Stimulated activated CD4-positive, alpha-beta T cell treated with anti-CD3 and anti-CD28 coated beads, Interleukin-2, amount 100 ng/mL, for 4 hours (primary cell): ENCODE results near the gene ADAMTS13.
A peak's percentile ranks its signal among the peaks of the same experiment; 100 is the strongest.

Source experiments
- DNase-seq: peaks from one replicate; pipeline ENCODE4 v3.0.0-alpha.2; 2020; ENCODE audit warnings: low read depth

ADAMTS13 gene

DNA sequence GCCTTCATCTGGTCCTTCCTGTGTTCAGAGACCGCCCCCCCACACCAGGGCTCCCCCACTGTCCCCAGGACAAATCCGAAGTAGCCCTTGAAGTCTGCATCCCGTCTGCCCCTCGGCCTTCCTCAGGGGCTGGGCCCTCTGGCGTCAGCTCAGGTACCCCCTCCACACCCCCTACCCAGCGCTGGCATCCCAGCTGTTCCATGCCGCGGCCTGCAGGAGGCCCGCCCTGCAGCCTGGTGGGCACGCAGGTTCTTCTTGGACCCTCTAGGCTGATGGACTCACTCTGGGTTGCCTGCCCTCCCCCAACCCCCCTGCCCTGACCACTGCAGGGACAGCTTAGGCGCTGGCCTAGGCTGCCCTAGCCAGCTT lies 50.1 kb downstream of the ADAMTS13 start:
- no peak for DNase-seq

DNA sequence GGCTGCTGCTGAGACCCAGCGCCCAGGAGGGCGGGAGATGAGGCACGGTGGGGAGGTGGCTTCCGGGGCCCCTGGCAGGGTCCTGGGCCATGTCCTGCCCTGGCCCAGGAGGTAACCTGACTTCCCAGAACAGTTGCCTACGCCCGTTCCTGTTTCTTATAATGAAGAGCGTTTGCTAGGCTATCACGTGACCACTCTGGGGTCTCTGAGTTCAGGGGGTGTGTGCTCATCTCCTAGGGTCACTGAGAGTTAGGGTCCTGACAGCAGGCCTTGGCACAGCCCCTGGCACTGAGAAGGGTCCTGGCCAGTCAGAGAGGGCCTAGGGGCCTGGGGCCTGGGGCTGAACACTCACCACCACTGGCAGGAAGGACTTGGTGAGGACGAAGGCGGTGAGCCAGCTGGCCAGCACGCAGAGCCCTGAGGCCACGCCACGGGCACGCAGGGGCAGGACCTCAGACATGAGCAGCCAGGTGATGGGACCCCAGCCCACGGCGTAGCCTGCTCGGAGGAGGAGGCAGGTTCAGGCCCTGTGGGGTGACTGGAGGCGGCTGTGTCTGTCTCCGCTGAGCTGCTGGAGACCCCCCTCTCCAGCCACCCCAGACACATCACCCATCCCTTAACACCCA lies 50.7 kb downstream of the ADAMTS13 start:
- DNase-seq, result no peak

- DNase-seq, result no peak
These were observed 51.6 kb downstream of the ADAMTS13 start for GRCh38 chr9:133473743-133474142.

DNA sequence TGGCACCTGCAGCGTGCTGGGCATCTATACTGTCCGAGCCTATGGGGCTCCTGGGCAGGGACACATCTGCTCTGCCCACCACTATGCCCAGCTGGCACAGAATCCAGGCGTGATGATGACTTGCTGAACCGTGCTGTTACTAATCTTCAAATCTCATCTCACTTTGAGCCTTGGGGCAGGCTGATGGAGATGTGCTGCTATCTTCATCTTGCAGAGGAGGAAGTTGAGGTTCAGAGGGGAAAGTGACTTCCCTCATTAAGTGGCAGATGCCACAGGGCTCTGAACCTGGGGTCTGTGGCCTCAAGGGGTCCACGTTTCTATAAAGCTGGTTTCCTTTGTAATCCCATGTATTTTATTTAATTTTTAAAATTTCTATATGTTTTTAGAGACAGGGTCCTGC lies 52.0 kb downstream of the ADAMTS13 start:
- DNase-seq, result no peak

DNA sequence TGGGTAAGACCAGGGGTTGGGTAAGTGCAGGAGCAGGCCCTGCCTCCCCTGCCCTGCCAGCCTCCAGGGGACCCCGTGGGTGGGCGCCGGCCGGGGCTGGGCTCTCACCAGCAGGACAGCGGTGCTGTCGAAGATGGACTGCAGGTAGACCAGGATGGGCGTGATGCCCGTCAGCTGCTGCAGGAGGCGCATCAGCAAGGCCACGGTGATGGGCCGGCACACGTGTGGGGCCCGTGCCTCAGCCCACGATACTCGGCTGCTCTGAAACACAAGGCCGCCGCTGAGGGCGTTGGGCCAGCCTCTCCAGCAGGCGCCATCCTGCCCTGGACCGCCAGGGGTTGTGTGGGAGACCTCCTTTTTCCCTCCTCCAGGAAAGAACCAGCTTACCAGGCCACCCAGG lies 52.7 kb downstream of the ADAMTS13 start:
- no peak for DNase-seq

DNA sequence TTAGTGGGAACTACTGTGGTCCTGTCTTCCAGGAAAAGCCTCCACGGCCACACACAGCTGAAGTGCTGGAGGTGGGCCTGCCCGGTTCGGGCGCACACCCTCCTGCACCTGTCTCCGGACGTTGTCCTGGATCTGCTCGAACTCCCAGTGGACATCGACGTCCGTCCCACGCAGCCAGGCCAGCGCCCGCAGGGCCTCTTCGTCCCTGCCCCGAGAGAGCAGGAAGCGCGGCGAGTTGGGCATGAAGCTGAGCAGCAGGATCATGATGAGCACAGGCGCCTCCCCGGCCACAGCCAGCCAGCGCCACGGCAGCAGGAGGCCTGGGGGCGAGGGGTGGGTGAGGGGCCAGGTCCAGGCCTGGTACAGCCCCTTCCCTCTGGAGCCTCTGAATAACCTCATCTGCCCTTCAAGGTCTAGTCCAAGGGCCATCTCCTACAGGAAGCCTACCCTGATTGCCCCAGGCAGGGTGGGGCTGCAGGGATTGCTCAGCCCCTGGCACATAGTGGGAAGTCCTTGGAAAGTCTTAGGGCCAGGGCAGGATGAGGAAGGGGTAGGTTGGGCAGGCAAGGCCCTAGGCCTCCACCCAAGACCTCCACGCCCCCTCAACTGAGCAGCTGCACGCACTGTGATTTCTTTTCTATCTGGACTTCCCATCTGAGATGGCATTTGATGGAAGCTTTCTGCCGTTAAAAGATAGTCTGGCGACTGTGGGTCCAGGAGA lies 53.3 kb downstream of the ADAMTS13 start:
- no peak for DNase-seq

GRCh38 chr9:133476036-133476931 lies 54.1 kb downstream of the ADAMTS13 start:
- DNase-seq, result no peak

DNA sequence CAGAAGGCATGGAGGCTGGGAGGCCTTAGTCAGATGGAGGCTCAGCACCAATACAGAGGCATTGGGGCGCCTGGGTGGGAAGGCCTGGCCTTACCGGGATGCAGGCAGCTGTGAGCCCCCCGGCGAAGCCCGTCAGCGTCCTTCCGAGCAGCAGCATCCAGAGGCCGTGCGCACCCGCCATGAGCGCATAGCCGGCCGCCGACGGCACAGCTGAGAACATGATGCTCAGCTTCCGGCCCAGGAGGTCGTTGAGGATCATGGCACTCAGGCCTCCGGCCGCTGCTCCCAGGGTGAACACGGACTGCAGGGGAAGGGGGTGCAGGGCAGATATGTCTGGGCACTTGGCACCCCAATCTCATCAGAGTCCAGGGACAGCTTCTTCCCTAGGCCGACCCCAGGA lies 54.8 kb downstream of the ADAMTS13 start:
- DNase-seq, result no peak

GRCh38 chr9:133477461-133477860 lies 55.3 kb downstream of the ADAMTS13 start:
- DNase-seq, result no peak

DNA sequence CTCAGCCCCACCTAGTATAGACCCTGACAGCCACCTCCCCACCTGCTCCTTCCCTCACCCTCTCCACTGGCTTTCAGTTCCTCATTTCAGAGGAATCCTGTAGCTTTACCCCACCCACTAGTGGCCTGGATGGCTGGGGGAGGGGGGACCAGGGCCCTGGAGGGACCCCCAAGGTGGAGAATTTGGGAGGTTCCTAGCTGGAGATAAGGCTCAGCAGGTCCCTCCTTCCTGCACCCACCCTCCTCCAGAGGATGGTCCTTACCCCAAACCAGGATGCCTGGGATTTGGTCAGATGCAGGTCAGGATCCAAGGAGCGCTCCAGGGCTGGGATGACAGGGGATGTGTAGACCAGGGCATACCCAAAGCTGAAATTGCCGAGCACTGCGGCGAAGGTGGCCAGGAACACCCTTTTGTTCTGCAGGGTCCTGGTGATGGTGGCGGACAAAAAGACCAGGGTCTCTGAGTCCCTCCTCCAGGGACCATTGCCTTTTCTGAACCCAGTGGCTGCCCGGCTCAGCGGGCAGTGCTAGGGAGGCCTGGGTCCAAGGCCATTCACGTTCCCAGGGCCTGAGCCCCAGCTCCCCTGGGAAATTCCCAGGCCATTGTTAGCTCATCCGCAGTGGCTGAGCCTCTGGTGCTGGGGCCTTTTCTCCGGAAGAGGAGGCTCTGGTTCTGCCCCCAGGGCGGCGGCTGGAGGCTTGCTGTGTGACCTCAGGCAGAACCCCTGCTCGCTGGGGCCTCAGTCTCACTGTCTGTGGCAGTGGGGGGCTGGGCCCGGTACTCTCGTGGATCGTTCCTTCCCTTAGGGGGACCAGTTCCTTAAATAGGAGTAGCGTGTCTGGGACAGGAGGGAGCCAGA lies 56.1 kb downstream of the ADAMTS13 start:
- no peak for DNase-seq

DNA sequence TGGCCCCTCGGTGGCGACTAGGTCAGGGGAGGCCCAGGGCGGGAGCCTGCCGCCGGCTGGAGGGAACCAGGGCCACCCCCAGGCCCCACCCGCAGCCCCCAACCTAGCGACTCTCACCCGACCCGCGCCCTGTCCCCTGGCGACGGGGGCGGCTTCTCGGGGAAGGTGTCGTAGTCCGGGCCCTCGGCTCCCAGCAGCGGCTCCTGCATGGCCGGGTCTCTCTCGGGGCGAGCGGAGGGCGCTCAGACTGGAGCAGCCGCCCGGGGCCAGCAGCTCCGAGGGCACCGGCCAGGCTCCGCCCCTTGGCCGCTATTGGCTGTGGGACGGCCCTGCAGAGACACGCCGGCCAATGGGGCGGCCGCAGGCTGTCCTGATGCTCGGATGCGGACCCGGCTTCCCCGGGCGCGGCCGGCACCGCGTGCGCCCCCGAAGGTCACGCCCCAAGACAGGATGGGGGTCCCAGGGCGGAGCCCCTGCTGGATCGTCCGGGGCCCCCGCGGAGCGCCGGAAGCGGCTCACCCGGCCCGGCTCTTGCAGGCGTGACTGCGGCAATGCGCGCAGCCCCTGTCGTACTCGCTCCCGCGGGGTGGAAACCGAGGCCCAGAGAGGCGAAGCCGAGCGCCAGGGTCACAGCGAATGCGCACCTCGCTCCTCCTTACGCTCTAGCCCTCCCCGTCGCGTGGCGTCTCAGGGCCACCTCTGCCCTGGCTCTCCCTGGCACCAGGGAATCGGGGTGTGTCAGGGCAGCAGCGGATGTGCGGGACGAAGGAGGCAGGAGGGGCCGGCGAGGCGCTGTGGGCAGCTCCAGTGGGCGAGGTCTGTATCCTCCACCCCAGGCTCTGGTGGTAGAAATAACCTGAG lies 56.9 kb downstream of the ADAMTS13 start, which contains the start of gene SLC2A6:
TSS of gene SLC2A6 (minus strand) at position 249 of the 861 bp plus-strand sequence. CDS start at position 209, 40 bp downstream.
- DNase-seq, result peak; percentile 66

DNA sequence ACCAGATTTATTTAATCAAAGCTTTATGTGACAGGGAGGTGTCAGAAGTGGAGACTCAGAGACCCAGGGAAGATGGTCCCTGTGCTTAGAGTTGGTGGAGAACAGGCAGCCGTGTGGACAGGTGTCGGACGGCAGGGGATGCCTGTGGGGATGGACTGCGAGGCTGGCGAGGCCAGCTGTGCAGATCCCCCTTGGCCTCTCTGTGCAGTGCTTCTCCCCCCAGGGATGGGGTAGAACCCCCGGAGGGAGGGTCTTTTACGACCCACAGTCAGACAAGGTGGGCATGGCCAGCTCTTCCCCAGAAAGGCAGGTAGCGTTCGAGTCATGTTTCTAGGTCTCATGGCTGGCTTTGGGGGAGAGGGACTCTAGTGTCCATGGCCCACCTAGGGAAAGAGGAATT lies 61.4 kb downstream of the ADAMTS13 start:
- DNase-seq, result no peak

DNA sequence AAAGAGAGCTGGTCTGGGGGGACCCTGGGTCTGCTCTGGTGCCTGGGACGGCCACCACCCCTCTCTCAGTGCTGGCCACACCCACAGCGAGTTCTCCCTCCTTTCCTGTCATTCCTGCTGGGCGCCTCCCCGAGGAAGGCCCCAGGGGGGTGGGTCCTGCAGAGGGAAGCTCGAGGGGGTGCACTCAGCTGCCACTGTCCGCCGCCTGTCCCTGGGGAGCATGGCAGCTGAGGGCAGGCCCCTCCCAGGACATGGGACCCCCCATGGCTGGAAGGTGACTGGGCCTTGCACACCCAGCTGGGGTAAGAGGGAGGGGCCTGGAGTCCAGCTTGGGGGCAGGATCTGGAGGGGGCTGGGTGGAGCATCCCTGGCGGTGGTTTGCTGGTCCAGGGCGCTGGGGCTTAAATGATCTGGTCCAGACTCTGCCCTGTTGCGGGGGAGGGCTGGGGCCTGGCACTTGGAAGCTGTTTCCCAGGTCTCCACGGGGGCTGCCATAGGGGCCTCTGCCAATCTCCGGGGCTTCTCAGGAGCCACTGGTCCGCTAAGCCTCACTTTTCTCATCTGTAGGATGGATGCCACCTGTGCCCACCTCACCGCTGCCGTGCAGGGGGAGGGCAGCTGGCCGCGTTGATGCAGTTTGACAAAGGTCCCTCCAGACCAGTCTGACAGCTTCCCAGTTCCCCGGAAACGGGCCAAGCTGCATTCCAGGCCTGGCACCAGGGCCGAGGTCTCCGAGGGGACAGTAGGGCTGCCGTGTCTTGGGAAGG lies 62.7 kb downstream of the ADAMTS13 start:
- no peak for DNase-seq

- no peak for DNase-seq
These were observed 63.5 kb downstream of the ADAMTS13 start for GRCh38 chr9:133485531-133486260.

- DNase-seq, result no peak
These were observed 65.2 kb downstream of the ADAMTS13 start for GRCh38 chr9:133487331-133487725.

DNA sequence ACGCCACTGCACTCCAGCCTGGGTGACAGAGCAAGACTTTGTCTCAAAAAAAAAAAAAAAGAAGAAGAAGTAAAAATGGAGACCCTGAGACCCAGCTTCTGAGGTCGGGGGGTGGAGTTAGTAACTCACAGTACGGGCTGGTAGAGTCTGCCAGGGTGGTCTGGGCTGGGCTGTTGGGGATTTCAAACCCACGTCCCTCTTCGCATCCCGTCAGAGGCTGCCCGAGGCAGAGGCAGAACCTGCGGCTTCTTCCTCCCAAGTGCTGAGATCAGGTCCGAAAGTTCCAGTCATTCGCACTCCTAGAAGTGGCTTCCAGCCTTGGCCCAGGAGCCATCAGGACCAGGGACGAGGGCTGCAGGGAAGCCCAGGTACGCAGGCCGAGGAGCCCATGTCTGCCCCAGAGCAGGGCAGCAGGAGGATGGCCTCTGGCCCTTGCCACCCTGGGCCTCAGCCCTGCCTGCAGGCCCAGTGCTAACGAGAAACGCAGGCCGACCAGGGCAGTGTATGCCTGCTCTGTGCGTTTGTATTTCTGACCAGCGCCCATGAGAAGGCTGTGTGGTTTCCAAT lies 66.6 kb downstream of the ADAMTS13 start:
- no peak for DNase-seq

GRCh38 chr9:133489253-133490190 lies 67.4 kb downstream of the ADAMTS13 start:
- no peak for DNase-seq

GRCh38 chr9:133490201-133490681 lies 68.1 kb downstream of the ADAMTS13 start:
- DNase-seq, result no peak
